Heart right ventricle (tissue), 16 donors: ENCODE data around the gene ASXL1. TPM values are rescaled to one million over a fixed set of nuclear protein-coding genes. Genes with fewer than 3 reads are reported as not detected.
A peak's percentile ranks its signal among the peaks of the same experiment; 100 is the strongest.

Source experiments
- ATAC-seq, 8 donors: fragments of 200-7000 bp; cut with Tn5 transposase; one replicate each; pipeline ENCODE4 v1.9.1; 2020; ENCODE audit warnings: mild to moderate bottlenecking in 8 of 8, moderate library complexity in 8 of 8, moderate number of reproducible peaks in 1 of 8
- DNase-seq, 2 donors: peaks; one replicate each; pipeline ENCODE4 v3.0.0-alpha.2; 2020
- H3K27ac ChIP-seq, 10 donors: fragments of 200-600 bp; sonication (generic) in 2 of 10; one replicate each; pipeline versions ENCODE4 v1.5.0 to v1.8.0; 2020 to 2022; ENCODE audit warnings: mild to moderate bottlenecking in 3 of 10
- H3K27me3 ChIP-seq, 7 donors: fragments of 200-600 bp; one replicate each; pipeline ENCODE4 v1.8.0; 2021 to 2022; ENCODE audit warnings: mild to moderate bottlenecking in 2 of 7
- H3K36me3 ChIP-seq, 9 donors: fragments of 200-600 bp; sonication (generic) in 1 of 9; one replicate each; pipeline versions ENCODE4 v1.5.0 to v1.8.0; 2020 to 2022; ENCODE audit warnings: mild to moderate bottlenecking in 2 of 9
- H3K4me1 ChIP-seq, 9 donors: fragments of 200-600 bp; sonication (generic) in 1 of 9; one replicate each; pipeline versions ENCODE4 v1.5.0 to v1.8.0; 2020 to 2022; ENCODE audit warnings: mild to moderate bottlenecking in 4 of 9
- H3K4me3 ChIP-seq, 10 donors: fragments of 200-600 bp; sonication (generic) in 2 of 10; one replicate each; pipeline versions ENCODE4 v1.5.0 to v1.8.0; 2020 to 2022; ENCODE audit warnings: mild to moderate bottlenecking in 7 of 10, moderate library complexity in 2 of 10
- H3K9me3 ChIP-seq, 11 donors: fragments of 200-600 bp in 10 of 11; sonication (generic) in 2 of 11; one replicate each; pipeline versions ENCODE4 v1.5.0 to v1.8.0; 2013 to 2022; ENCODE audit warnings: mild to moderate bottlenecking in 2 of 11, control low read depth in 1 of 11, moderate library complexity in 1 of 11
- WGBS, 2 donors: extraction: QIAGEN DNeasy Blood & Tissue Kit; methylation state at CpG; one replicate each; pipeline ENCODE4 v1.1.7; 2013; ENCODE audit warnings: inconsistent platforms in 1 of 2; 5-methylcytosine and 5-hydroxymethylcytosine counted together
- intact Hi-C, 10 donors: fragments of 100-400 bp; cut with DNase I; formaldehyde crosslinking; loops; one replicate each; pipeline versions ENCODE4 v1.11.1 to v1.14.2; 2022
- polyA plus RNA-seq, 2 donors: library from polyadenylated mRNA; stranded (reverse); fragments of 200-250 nt; gene quantifications; one replicate each; pipeline ENCODE4 v1.2.3, GENCODE V29; 2013
- total RNA-seq, 10 donors: library from RNA; stranded (reverse); fragmentation: NEBNext Ultra II Directional in 3 of 10; extraction: Animal tissue kit (Norgen Biotek cat#: 25700) in 3 of 10; gene quantifications; one replicate each; pipeline versions ENCODE4 v1.2.1 to v1.2.4, GENCODE V29; 2021 to 2023
- TF ChIP-seq, protein P1 (sequence below), 9 donors: fragments of 200-600 bp; sonication (generic) in 2 of 9; IDR thresholded peaks; one replicate each; pipeline versions ENCODE4 v1.5.0 to v1.8.0; 2021 to 2022; ENCODE audit warnings: antibody characterized with exemption in 9 of 9, mild to moderate bottlenecking in 5 of 9, moderate library complexity in 1 of 9
- donor health status: Arrhythmogenic right ventricular cardiomyopathy.
- donor health status: ischemic (EF 13 %, LVEDD 7.1; RV severe dilation, severe dysfunction).
- donor health status: healthy with polysubstance abuse.
- donor health status: DM: no; HTN: yes; CAD: no.
- donor health status: DM: no; HTN: no; CAD: no.
- donor health status: ischemic (EF 25% LVEDD 6.9; RV normal size, moderate dysfunction).
- donor health status: ischemic (EF 25% LVEDD 5.7; RV mildly dilated, moderate dysfunction).
- donor health status: healthy.
- donor health status: DM: yes; HTN: yes; CAD: no.
- donor health status: Ischemic cardiomyopathy.
- donor health status: ischemic (EF 35%, LVEDD 5.7; RV mildly dilated, moderate dysfunction).
- donor health status: nonischemic (EF 11% LVEDD 7.7; RV severe dilation, severe dysfunction).
- donor health status: DM: yes; HTN: yes; CAD: no.
- donor health status: PGD.
- donor health status: ischemic (EF 29% LVEDD 5.4; RV normal size, mild dysfunction).
- donor health status: nonischemic (EF 23%, LVEDD 6.1; RV moderate dilation, normal function).

Gene ASXL1
- total and polyA plus RNA-seq, 12 donors = 10.0 to 39.4 (median 28.2) TPM

DNA sequence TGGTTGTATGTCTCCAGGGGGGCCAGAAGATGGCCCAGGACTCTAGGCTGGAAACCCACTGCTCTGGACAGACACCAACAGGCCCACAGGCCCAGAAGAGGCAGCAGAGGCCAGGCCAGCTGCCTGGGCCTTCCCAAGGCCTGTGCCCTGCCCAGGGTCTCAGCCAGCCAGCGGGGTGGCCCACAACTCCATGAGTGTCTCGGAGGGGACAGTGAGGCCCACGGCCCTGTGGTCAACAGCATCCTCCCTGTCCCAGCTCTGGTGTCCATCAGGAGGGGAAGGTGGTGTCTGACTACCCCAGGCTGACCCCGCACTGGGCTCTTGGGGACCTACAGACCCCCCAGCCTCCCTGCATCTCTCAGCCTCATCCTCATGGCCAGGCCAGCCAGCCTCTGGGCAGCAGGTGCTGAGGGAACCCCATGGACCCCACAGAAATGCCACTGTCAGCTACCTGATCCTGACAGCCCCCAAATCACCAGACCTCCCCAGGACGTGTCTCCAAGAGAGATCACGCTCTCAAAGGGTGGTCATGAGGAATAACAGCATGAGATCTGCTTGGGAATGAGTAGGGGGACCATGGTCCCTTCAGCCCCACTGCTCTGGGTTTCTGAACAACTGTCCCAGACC is 114.6 kb downstream of the ASXL1 start:
- Histone ChIP-seq H3K4me1 (peaks cover 35 to 98% (median 82%) of the 10 kb centered on the region in 9 donors), H3K4me3 (peak overlapping the region in 2 of 10 donors; percentile 40 to 52), H3K27ac (peak overlapping the region in 7 of 10 donors; percentile 81 to 94 (median 89)), H3K36me3 (peaks cover 0 to 27% (median 0%) of the 10 kb centered on the region in 9 donors), H3K27me3 (no peaks in the 10 kb centered on the region), H3K9me3 (no peaks in the 10 kb centered on the region)
- 95% methylated on average over 5 to 6 of the region's 6 CpGs for WGBS, 2 donors
- TF ChIP-seq, protein P1, sequence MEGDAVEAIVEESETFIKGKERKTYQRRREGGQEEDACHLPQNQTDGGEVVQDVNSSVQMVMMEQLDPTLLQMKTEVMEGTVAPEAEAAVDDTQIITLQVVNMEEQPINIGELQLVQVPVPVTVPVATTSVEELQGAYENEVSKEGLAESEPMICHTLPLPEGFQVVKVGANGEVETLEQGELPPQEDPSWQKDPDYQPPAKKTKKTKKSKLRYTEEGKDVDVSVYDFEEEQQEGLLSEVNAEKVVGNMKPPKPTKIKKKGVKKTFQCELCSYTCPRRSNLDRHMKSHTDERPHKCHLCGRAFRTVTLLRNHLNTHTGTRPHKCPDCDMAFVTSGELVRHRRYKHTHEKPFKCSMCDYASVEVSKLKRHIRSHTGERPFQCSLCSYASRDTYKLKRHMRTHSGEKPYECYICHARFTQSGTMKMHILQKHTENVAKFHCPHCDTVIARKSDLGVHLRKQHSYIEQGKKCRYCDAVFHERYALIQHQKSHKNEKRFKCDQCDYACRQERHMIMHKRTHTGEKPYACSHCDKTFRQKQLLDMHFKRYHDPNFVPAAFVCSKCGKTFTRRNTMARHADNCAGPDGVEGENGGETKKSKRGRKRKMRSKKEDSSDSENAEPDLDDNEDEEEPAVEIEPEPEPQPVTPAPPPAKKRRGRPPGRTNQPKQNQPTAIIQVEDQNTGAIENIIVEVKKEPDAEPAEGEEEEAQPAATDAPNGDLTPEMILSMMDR (IDR thresholded peaks at IDR 0.05) = no peak
- intact Hi-C loops = no loop called here
- no peak for ATAC-seq
- no peak for DNase-seq

DNA sequence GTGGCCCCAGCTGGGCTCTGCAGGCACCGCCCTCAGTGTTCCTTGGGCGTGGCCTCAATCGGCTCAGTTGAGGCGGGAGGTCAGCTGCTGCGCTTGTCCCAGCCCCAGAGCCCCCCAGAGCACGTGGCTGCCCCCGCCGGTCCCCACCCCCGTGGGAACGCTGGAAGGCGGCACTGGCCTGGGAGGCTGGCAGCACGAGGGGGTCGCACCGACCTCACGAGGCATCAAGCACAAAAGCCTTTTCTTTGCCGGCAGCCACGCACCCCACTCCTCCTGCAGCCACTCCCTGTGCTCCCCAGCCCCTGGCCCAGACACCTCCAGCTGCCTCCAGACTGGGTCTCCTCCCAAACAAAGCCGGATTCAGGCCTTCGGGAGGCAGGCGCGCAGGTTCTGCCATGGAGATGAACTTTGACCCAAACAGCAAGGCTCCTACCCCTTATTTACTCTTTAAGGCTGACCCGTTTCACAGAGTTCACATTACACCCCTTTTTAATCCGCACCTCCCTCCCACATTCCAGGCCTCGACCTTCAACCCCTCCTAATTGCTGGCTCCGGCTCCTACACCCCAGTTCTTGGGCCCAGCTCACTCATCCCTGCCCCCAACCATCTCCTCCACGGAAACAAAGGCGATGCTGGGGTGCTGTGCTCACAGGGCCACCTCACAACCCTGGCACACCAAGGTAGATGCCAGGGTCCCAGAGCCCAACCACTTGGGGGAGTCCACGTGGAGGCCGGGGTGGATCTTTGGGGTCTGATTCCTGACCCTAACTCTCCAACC is 115.3 kb downstream of the ASXL1 start:
- ATAC-seq (no peak), DNase-seq (no peak)
- peak overlapping the region; percentile 76 to 94 (median 87) for H3K27ac ChIP-seq
- no peaks in the 10 kb centered on the region for H3K27me3 ChIP-seq
- intact Hi-C loops = no loop called here
- peaks cover 35 to 93% (median 77%) of the 10 kb centered on the region in 9 donors for H3K4me1 ChIP-seq
- H3K36me3 ChIP-seq = peaks cover 0 to 27% (median 0%) of the 10 kb centered on the region in 9 donors
- 62 to 69% methylated on average over 29 of the region's 29 CpGs for WGBS, 2 donors
- peak overlapping the region in 7 of 10 donors; percentile 40 to 54 (median 42) for H3K4me3 ChIP-seq
- H3K9me3 ChIP-seq = no peaks in the 10 kb centered on the region
- TF ChIP-seq, protein P1 (IDR thresholded peaks at IDR 0.05) = no peak

DNA sequence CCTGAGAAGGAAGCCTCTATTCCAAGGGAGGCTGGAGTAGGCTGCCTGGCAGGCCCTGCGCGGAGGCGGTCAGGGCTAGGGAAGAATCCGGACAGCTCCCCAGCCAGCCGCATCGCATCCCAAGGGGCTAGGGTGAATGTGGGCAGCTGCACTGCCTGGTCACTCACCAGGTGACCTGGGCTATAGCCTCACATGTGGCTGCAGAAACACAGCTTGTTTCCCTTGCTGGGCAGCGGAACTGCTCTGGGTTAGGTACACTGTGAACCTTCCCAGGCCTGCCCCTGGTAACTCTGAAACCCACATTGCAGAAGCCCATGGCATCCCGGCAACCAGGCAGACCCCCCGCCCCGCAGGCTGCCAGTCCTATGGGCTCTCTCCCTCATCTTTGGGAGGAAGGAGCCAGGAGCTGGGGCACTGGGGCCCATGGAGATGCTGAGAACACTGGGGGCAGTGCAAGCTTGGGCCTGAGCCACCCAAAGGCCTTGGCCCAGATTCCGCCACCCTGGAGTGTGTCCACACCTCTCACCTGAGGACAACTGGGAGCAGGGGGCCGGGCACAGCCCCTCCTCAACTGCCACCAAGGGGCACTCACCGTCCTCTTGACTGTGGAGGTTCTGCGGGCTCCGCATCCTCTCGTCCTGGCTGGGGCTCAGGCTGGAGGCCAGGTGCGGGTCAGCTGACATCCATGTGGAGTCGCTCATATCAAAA is 116.0 kb downstream of the ASXL1 start:
- 59 to 67% methylated on average over 18 of the region's 18 CpGs for WGBS, 2 donors
- Histone ChIP-seq H3K27me3 (no peaks in the 10 kb centered on the region), H3K27ac (peak overlapping the region; percentile 76 to 94 (median 87)), H3K9me3 (no peaks in the 10 kb centered on the region), H3K36me3 (peaks cover 0 to 27% (median 0%) of the 10 kb centered on the region in 9 donors), H3K4me1 (peaks cover 33 to 92% (median 76%) of the 10 kb centered on the region in 9 donors), H3K4me3 (peak overlapping the region in 9 of 10 donors; percentile 8 to 54 (median 42))
- TF ChIP-seq, protein P1 (IDR thresholded peaks at IDR 0.05) = no peak
- intact Hi-C loops = no loop called here
- ATAC-seq (peak in 5 of 8 donors; percentile 0 to 13 (median 3)), DNase-seq (no peak)

DNA sequence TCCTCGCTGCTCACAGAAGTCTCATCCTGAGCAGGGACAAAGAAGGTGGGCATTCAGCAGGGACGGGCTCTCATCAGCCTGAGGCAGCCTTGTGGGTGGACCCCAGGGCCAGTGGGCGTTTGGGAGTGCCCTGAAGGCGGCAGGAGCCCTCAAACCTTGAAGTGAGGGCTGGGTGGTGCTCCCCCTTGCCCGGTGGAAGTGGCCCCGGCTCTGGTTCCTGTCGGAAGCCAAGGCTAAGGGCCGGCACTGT is 116.5 kb downstream of the ASXL1 start:
- no peaks in the 10 kb centered on the region for H3K9me3 ChIP-seq
- 10 to 15% methylated on average over 8 of the region's 8 CpGs for WGBS, 2 donors
- TF ChIP-seq, protein P1 (IDR thresholded peaks at IDR 0.05) = no peak
- peak overlapping the region in 9 of 10 donors; percentile 8 to 54 (median 42) for H3K4me3 ChIP-seq
- DNase-seq = no peak
- peaks cover 0 to 27% (median 0%) of the 10 kb centered on the region in 9 donors for H3K36me3 ChIP-seq
- peak overlapping the region; percentile 76 to 94 (median 87) for H3K27ac ChIP-seq
- peaks cover 32 to 89% (median 75%) of the 10 kb centered on the region in 9 donors for H3K4me1 ChIP-seq
- ATAC-seq = no peak
- intact Hi-C loops = no loop called here
- no peaks in the 10 kb centered on the region for H3K27me3 ChIP-seq
